Activated CD8-positive, alpha-beta memory T cell treated with anti-CD3 and anti-CD28 coated beads, Interleukin-2, amount 10 ng/mL, durations not matched to agents 7 days and 5 days (primary cell): Measurements from ENCODE around the gene DEUP1. TPM values are rescaled to one million over a fixed set of nuclear protein-coding genes. Genes with fewer than 3 reads are reported as not detected.
"Not testable (repeated sequence)": the region's sequence is repeated elsewhere in the genome, so short reads cannot be mapped to it uniquely, and the experiment has no call there.

Experiments used
- ATAC-seq: fragments of 150-1000 bp; cut with Tn5 transposase; one replicate; pipeline ENCODE4 v1.10.0; 2021; ENCODE audit warnings: moderate library complexity
- CTCF ChIA-PET: fragments of 350-600 bp; sonication (Branson Sonifier 250); formaldehyde crosslinking; loops from one replicate; lab custom pipeline; 2021; ENCODE audit warnings: antibody characterized with exemption; lab: Charles Lee
- DNase-seq: peaks from one replicate; pipeline ENCODE4 v3.0.0-alpha.2; 2020
- H3K27ac Mint-ChIP-seq: one replicate; pipeline ENCODE4 v1.8.0; 2021; ENCODE audit warnings: mild to moderate bottlenecking, mixed read lengths
- H3K27me3 Mint-ChIP-seq: one replicate; pipeline ENCODE4 v1.8.0; 2021; ENCODE audit warnings: mixed read lengths
- H3K36me3 Mint-ChIP-seq: one replicate; pipeline ENCODE4 v1.8.0; 2021; ENCODE audit warnings: mild to moderate bottlenecking, mixed read lengths
- H3K4me1 Mint-ChIP-seq: one replicate; pipeline ENCODE4 v1.8.0; 2021; ENCODE audit warnings: mixed read lengths
- H3K4me3 Mint-ChIP-seq: one replicate; pipeline ENCODE4 v1.8.0; 2021; ENCODE audit warnings: mild to moderate bottlenecking, moderate library complexity, mixed read lengths
- H3K9me3 Mint-ChIP-seq: one replicate; pipeline ENCODE4 v1.8.0; 2022; ENCODE audit warnings: low read depth, mixed read lengths
- total RNA-seq, 2 experiments: library from RNA; stranded (reverse); gene quantifications; one replicate each; pipeline ENCODE4 v1.2.3, GENCODE V29; 2021

Gene DEUP1
- total RNA-seq, 2 experiments from 2014 or later, result not detected

- no peaks in the 10 kb centered on the region for H3K4me1 Mint-ChIP-seq
- ATAC-seq, result no peak
- H3K27me3 Mint-ChIP-seq, result peaks cover 3% of the 10 kb centered on the region
- CTCF ChIA-PET, result no interaction called here
- H3K4me3 Mint-ChIP-seq, result no peak overlapping the region
- DNase-seq, result no peak
- no peak overlapping the region for H3K27ac Mint-ChIP-seq
- H3K9me3 Mint-ChIP-seq, result no peaks in the 10 kb centered on the region
- H3K36me3 Mint-ChIP-seq, result no peaks in the 10 kb centered on the region
These were observed 62.8 kb downstream of the DEUP1 start for GRCh38 chr11:93393386-93393785.

DNA sequence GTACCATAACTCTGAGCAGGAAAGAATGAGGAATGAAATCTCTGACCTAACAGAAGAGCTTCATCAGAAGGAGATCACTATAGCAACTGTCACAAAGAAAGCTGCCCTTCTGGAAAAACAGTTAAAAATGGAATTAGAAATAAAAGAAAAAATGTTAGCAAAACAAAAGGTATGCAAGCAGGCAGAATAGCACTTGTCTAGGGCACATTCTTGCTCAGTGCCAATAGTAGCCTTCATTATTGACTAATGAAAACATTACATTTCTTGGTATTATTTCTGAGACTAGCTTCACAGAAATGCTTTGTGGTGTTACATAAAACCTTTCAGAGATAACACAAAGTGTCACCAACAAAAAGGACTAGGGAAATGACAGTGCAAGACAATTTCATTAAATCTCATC, 63.9 kb downstream of the DEUP1 start:
- CTCF ChIA-PET, result no interaction called here
- H3K36me3 Mint-ChIP-seq, result no peaks in the 10 kb centered on the region

DNA sequence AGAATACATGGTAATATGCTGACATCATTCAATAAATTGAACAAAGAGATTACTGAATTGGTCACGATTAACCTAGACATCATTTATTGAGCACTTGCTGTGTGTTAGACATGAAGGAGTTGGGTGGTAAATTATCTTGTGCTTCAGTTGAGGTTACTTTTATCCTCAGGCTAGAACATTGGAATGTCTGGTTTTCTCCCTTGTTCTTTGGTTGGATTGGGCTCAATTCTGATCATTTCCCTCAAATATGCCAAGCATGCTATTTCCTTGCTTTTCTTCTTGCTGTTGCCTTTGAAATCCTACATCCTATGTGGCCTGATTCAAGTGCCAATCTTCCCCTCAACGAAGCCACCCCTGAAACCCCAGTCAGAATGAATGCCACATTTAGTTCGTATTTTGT, 65.8 kb downstream of the DEUP1 start:
- ATAC-seq (no peak), DNase-seq (no peak)
- Mint-ChIP-seq H3K27me3 (peaks cover 9% of the 10 kb centered on the region), H3K9me3 (no peaks in the 10 kb centered on the region), H3K4me1 (no peaks in the 10 kb centered on the region), H3K36me3 (no peaks in the 10 kb centered on the region), H3K27ac (no peak overlapping the region), H3K4me3 (no peak overlapping the region)
- CTCF ChIA-PET, result no interaction called here

More for the DNA sequence above, 63.9 kb downstream of the DEUP1 start:
- ATAC-seq (no peak), DNase-seq (no peak)
- H3K4me1 Mint-ChIP-seq, result no peaks in the 10 kb centered on the region
- peaks cover 3% of the 10 kb centered on the region for H3K27me3 Mint-ChIP-seq
- no peaks in the 10 kb centered on the region for H3K9me3 Mint-ChIP-seq
- no peak overlapping the region for H3K27ac Mint-ChIP-seq
- H3K4me3 Mint-ChIP-seq, result no peak overlapping the region

- no peak overlapping the region for H3K4me3 Mint-ChIP-seq
- H3K27ac Mint-ChIP-seq, result no peak overlapping the region
- ATAC-seq, result no peak
- DNase-seq, result no peak
- peaks cover 6% of the 10 kb centered on the region for H3K27me3 Mint-ChIP-seq
- no peaks in the 10 kb centered on the region for H3K36me3 Mint-ChIP-seq
- no peaks in the 10 kb centered on the region for H3K9me3 Mint-ChIP-seq
- CTCF ChIA-PET, result no interaction called here
- no peaks in the 10 kb centered on the region for H3K4me1 Mint-ChIP-seq
These were observed 73.4 kb downstream of the DEUP1 start for GRCh38 chr11:93403930-93404329.

DNA sequence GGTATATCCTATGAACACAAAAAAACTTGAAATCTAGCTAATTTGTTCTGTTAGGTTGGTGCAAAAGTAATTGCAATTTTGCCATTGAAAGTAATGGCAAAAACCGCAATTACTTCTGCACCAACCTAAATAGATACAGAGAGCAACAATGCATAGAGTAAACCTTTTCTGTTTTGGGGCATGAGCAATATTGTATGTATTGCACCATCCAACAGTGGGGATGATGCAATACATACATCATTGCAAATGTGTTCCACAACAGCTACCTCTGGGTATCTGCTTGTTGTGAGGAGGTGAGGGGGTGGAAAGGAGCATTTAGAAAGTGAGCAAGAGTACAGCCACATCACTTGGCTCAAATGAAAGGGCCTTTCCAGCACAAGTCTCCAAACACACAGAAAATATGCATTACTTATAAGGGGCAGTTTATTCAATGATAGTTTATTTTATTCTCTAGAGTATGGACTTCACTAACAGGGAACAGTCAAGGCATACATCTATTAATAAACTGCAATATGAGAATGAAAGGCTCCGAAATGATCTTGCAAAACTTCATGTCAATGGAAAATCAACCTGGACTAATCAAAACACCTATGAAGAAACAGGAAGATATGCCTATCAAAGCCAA, 77.3 kb downstream of the DEUP1 start:
- Mint-ChIP-seq H3K4me1 (no peaks in the 10 kb centered on the region), H3K36me3 (no peaks in the 10 kb centered on the region), H3K9me3 (no peaks in the 10 kb centered on the region), H3K4me3 (no peak overlapping the region), H3K27me3 (peaks cover 8% of the 10 kb centered on the region), H3K27ac (no peak overlapping the region)
- CTCF ChIA-PET, result interaction anchor here (0.6 kb wide), 1 partner anchor 724 kb away, joined by 3 read pairs; no protein-coding TSS in a partner anchor
- DNase-seq (no peak), ATAC-seq (no peak)

- peaks cover 8% of the 10 kb centered on the region for H3K27me3 Mint-ChIP-seq
- no peak overlapping the region for H3K27ac Mint-ChIP-seq
- H3K4me3 Mint-ChIP-seq, result no peak overlapping the region
- DNase-seq, result no peak
- H3K4me1 Mint-ChIP-seq, result no peaks in the 10 kb centered on the region
- no peaks in the 10 kb centered on the region for H3K9me3 Mint-ChIP-seq
- CTCF ChIA-PET, result no interaction called here
- no peaks in the 10 kb centered on the region for H3K36me3 Mint-ChIP-seq
- no peak for ATAC-seq
These were observed 79.9 kb downstream of the DEUP1 start for GRCh38 chr11:93410441-93410840.

DNA sequence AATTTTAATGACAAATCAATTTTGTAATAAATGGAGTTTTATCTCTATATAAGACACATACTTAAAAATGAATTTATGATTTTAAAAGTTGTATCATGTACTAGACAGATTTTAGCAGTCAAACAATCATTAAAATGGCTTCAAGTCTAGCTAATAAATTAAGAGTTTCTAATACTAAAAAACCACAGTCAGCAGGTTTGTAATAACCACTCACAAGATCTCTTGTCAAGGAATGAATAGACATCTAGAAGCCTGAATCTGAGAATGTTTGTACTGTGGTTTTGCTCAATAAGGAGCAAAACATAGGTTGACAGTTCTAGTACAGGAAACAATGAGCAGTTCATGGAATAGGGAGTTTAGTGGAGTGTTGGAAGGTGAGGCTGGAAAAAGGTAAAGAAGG, 81.2 kb downstream of the DEUP1 start:
- ATAC-seq (no peak), DNase-seq (no peak)
- CTCF ChIA-PET, result no interaction called here
- Mint-ChIP-seq H3K9me3 (no peaks in the 10 kb centered on the region), H3K4me1 (no peaks in the 10 kb centered on the region), H3K4me3 (no peak overlapping the region), H3K27ac (no peak overlapping the region), H3K27me3 (peaks cover 8% of the 10 kb centered on the region), H3K36me3 (no peaks in the 10 kb centered on the region)

DNA sequence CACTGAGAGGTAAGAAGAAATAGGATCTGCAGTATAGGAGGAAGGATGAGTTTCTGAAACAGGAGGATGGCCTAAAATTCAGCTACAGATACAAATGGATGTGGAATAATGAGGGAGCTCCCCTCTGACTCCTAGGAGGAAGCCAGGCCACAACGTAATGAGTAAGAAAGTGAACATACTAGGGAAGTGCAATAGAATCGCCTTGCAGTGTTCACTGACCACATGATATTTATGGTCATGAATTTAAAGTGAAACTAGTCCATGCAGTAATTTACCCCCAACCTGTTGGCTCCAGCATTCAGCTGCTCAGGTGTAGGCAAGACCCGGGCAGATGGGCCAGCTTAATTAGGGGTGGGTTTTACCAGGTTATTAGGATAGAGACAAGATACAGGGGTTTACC, 101.7 kb downstream of the DEUP1 start:
- H3K27ac Mint-ChIP-seq, result no peak overlapping the region
- CTCF ChIA-PET, result no interaction called here

DNA sequence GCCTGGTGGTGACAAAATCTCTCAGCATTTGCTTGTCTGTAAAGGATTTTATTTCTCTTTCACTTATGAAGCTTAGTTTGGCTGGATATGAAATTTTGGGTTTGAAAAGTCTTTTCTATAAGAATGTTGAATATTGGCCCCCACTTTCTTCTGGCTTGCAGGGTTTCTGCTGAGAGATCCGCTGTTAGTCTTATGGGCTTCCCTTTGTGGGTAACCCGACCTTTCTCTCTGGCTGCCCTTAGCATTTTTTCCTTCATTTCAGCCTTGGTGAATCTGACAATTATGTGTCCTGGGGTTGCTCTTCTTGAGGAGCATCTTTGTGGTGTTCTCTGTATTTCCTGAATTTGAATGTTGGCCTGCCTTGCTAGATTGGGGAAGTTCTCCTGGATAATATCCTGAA, 112.7 kb downstream of the DEUP1 start:
- H3K9me3 Mint-ChIP-seq, DNase-seq, H3K27me3 Mint-ChIP-seq, CTCF ChIA-PET, H3K27ac Mint-ChIP-seq, H3K4me1 Mint-ChIP-seq, H3K4me3 Mint-ChIP-seq, H3K36me3 Mint-ChIP-seq, ATAC-seq: not testable (repeated sequence)

More for the DNA sequence above, 101.7 kb downstream of the DEUP1 start:
- Mint-ChIP-seq H3K36me3 (no peaks in the 10 kb centered on the region), H3K9me3 (no peaks in the 10 kb centered on the region), H3K4me3 (no peak overlapping the region), H3K27me3 (no peaks in the 10 kb centered on the region), H3K4me1 (no peaks in the 10 kb centered on the region)
- DNase-seq (no peak), ATAC-seq (no peak)

- no peak for ATAC-seq
- no peaks in the 10 kb centered on the region for H3K9me3 Mint-ChIP-seq
- H3K4me3 Mint-ChIP-seq, result no peak overlapping the region
- H3K4me1 Mint-ChIP-seq, result no peaks in the 10 kb centered on the region
- DNase-seq, result no peak
- peaks cover 6% of the 10 kb centered on the region for H3K27me3 Mint-ChIP-seq
- CTCF ChIA-PET, result no interaction called here
- no peaks in the 10 kb centered on the region for H3K36me3 Mint-ChIP-seq
- no peak overlapping the region for H3K27ac Mint-ChIP-seq
These were observed 114.1 kb downstream of the DEUP1 start for GRCh38 chr11:93444617-93445073.

DNA sequence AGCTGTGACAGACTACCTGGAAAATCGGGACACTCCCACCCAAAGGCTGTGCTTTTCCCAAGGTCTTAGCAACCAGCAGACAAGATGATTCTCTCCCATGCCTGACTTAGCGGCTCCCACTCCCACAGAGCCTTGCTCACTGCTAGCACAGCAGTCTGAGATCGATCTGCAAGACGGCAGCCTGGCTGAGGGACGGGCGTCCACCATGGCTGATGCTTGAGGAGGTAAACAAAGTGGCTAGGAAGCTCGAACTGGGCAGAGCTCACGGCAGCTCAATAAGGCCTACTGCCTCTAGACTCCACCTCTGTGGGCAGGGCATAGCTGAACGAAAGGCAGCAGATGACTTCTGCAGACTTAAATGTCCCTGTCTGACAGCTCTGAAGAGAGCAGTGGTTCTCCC, 127.7 kb downstream of the DEUP1 start:
- Mint-ChIP-seq H3K4me1 (no peaks in the 10 kb centered on the region), H3K27ac (no peak overlapping the region), H3K4me3 (no peak overlapping the region), H3K27me3 (peaks cover 18% of the 10 kb centered on the region), H3K9me3 (no peaks in the 10 kb centered on the region), H3K36me3 (no peaks in the 10 kb centered on the region)
- CTCF ChIA-PET, result no interaction called here
- no peak for ATAC-seq
- no peak for DNase-seq

DNA sequence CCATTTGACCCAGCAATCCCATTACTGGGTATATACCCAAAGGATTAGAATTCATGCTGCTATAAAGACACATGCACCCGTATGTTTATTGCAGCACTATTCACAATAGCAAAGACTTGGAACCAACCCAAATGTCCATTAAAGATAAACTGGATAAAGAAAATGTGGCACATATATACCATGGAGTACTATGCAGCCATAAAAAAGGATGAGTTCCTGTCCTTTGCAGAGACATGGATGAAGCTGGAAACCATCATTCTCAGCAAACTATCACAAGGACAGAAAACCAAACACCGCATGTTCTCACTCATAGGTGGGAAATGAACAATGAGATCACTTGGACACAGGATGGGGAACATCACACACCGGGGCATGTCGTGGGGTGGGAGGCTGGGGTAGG, 133.1 kb downstream of the DEUP1 start:
- H3K27ac Mint-ChIP-seq, H3K4me1 Mint-ChIP-seq, H3K36me3 Mint-ChIP-seq, CTCF ChIA-PET, DNase-seq, H3K27me3 Mint-ChIP-seq, ATAC-seq, H3K4me3 Mint-ChIP-seq, H3K9me3 Mint-ChIP-seq: not testable (repeated sequence)

- no peaks in the 10 kb centered on the region for H3K36me3 Mint-ChIP-seq
- H3K27me3 Mint-ChIP-seq, result peaks cover 7% of the 10 kb centered on the region
- CTCF ChIA-PET, result no interaction called here
- no peak overlapping the region for H3K27ac Mint-ChIP-seq
- no peak for DNase-seq
- no peaks in the 10 kb centered on the region for H3K4me1 Mint-ChIP-seq
- no peak for ATAC-seq
- H3K4me3 Mint-ChIP-seq, result no peak overlapping the region
- no peaks in the 10 kb centered on the region for H3K9me3 Mint-ChIP-seq
These were observed 134.5 kb downstream of the DEUP1 start for GRCh38 chr11:93464927-93465540.

GRCh38 chr11:93467054-93467453, 136.5 kb downstream of the DEUP1 start:
- CTCF ChIA-PET, result no interaction called here
- no peaks in the 10 kb centered on the region for H3K4me1 Mint-ChIP-seq
- peaks cover 3% of the 10 kb centered on the region for H3K27me3 Mint-ChIP-seq

More at GRCh38 chr11:93467054-93467453, 136.5 kb downstream of the DEUP1 start:
- no peak overlapping the region for H3K4me3 Mint-ChIP-seq
- no peaks in the 10 kb centered on the region for H3K36me3 Mint-ChIP-seq
- ATAC-seq, result no peak
- H3K9me3 Mint-ChIP-seq, result no peaks in the 10 kb centered on the region
- H3K27ac Mint-ChIP-seq, result no peak overlapping the region
- DNase-seq, result no peak
